Testis (tissue), 3 donors: ENCODE measurements around the gene C15orf61. TPM values are rescaled to one million over a fixed set of nuclear protein-coding genes. Genes with fewer than 3 reads are reported as not detected.

Source experiments
- DNase-seq: peaks from one replicate; pipeline ENCODE4 v3.0.0-alpha.2; 2019
- H3K27ac ChIP-seq, 2 donors: fragments of 200-600 bp; sonication (generic); one replicate each; pipeline ENCODE4 v1.5.1; 2019
- H3K27me3 ChIP-seq: fragments of 200-600 bp; sonication (generic); one replicate; pipeline ENCODE4 v1.5.1; 2019
- H3K36me3 ChIP-seq: fragments of 200-600 bp; sonication (generic); one replicate; pipeline ENCODE4 v1.5.1; 2017; ENCODE audit warnings: low read depth; ENCODE audit errors: missing control alignments
- H3K4me1 ChIP-seq: fragments of 200-600 bp; sonication (generic); one replicate; pipeline ENCODE4 v1.5.1; 2019
- H3K4me3 ChIP-seq, 2 donors: fragments of 200-600 bp; sonication (generic); one replicate each; pipeline ENCODE4 v1.5.1; 2017 to 2019
- H3K9me3 ChIP-seq: fragments of 200-600 bp; sonication (generic); one replicate; pipeline ENCODE4 v1.5.1; 2017
- POLR2A ChIP-seq: fragments of 450-650 bp; IDR thresholded peaks from one replicate; pipeline ENCODE4 v1.6.1; 2017; ENCODE audit warnings: antibody characterized with exemption, mild to moderate bottlenecking, moderate library complexity
- WGBS, 2 donors: methylation state at CpG; one replicate each; pipeline ENCODE4 v1.1.5; 2018; 5-methylcytosine and 5-hydroxymethylcytosine counted together
- intact Hi-C: fragments of 100-400 bp; cut with DNase I; formaldehyde crosslinking; loops from one replicate; pipeline ENCODE4 v1.15.1; 2023; ENCODE audit warnings: low total_unique reads
- polyA plus RNA-seq: library from polyadenylated mRNA; stranded (reverse); fragments of 350-450 nt; fragmentation: Illumina TruSeq; extraction: RNeasy Lipid Tissue Mini Kit (QIAGEN cat#74804); gene quantifications from one replicate; pipeline ENCODE4 v1.2.3, GENCODE V29; 2014; ENCODE audit warnings: low read depth, low replicate concordance; ENCODE audit not compliant: insufficient read depth
- total RNA-seq, 2 donors: library from RNA; depleted of rRNA; stranded (reverse); fragments of >200 nt; gene quantifications; one replicate each; pipeline ENCODE4 v1.2.3, GENCODE V29; 2016
- TF ChIP-seq, protein P1 (sequence below), 3 experiments: fragments of 450-650 bp in 2 of 3; fragments of 200-600 bp in 1 of 3; sonication (generic) in 1 of 3; IDR thresholded peaks; one replicate each; pipeline ENCODE4 v1.5.1; 2016 to 2019; ENCODE audit warnings: antibody characterized with exemption in 3 of 3, mild to moderate bottlenecking in 2 of 3, moderate library complexity in 1 of 3

C15orf61 gene
- total and polyA plus RNA-seq, 3 donors from 2014 or later = 24.9 to 42.8 (median 28.6) TPM

DNA sequence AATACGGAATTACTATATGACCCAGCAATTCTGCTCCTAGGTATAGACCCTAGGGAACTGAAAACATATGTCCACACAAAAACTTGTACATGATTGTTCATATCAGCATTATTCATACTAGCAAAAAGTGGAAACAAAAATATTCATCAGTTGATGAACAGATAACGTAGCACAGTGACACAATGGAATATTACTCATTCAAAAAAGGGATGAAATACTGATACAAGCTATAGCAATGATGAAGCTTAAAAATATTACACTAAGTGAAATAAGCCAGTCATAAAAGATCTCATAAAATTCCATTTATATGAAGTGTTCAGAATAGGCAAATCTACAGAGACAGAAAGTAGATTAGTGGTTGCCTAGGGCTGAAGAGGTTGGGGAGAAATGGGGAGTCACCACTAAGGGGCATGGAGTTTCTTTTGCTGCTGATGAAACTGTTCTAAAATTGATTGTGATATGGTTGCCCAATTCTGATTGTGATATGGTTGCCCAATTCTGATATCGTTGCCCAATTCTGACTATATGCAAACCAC lies 10.5 kb downstream of the C15orf61 start:
- intact Hi-C loops = no loop called here
- no peaks in the 10 kb centered on the region for H3K36me3 ChIP-seq
- DNase-seq = no peak
- no peaks in the 10 kb centered on the region for H3K4me1 ChIP-seq
- 79 to 81% methylated on average over 3 of the region's 3 CpGs for WGBS, 2 donors
- no peak overlapping the region for H3K27ac ChIP-seq
- H3K9me3 ChIP-seq = no peaks in the 10 kb centered on the region
- no peak overlapping the region for H3K4me3 ChIP-seq
- no peak for TF ChIP-seq POLR2A
- TF ChIP-seq, protein P1, sequence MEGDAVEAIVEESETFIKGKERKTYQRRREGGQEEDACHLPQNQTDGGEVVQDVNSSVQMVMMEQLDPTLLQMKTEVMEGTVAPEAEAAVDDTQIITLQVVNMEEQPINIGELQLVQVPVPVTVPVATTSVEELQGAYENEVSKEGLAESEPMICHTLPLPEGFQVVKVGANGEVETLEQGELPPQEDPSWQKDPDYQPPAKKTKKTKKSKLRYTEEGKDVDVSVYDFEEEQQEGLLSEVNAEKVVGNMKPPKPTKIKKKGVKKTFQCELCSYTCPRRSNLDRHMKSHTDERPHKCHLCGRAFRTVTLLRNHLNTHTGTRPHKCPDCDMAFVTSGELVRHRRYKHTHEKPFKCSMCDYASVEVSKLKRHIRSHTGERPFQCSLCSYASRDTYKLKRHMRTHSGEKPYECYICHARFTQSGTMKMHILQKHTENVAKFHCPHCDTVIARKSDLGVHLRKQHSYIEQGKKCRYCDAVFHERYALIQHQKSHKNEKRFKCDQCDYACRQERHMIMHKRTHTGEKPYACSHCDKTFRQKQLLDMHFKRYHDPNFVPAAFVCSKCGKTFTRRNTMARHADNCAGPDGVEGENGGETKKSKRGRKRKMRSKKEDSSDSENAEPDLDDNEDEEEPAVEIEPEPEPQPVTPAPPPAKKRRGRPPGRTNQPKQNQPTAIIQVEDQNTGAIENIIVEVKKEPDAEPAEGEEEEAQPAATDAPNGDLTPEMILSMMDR (IDR thresholded peaks at IDR 0.05) = no peak
- H3K27me3 ChIP-seq = no peaks in the 10 kb centered on the region

DNA sequence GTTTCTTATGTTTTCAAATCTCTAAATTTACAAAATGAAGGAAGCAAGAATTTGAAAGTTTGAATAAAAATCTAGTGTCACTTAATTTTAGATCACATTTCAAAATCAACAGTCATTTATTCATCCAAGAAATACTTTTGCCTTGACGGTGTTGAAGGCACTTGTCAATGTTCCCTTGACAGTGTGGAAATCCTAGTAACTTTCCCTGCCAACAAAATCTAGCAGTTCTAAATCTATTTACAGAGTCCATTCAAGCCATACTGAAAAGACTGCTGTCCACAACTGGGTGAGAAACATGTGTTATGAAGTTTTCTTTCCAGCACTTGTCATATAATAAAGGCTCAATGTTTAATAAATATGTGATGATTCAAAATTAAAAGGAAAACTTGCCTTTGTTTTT lies 12.9 kb downstream of the C15orf61 start:
- Histone ChIP-seq H3K4me3 (no peak overlapping the region), H3K27ac (no peak overlapping the region), H3K27me3 (no peaks in the 10 kb centered on the region), H3K9me3 (no peaks in the 10 kb centered on the region), H3K4me1 (no peaks in the 10 kb centered on the region), H3K36me3 (no peaks in the 10 kb centered on the region)
- TF ChIP-seq, protein P1 (IDR thresholded peaks at IDR 0.05) = no peak
- no peak for TF ChIP-seq POLR2A
- DNase-seq = no peak
- 91 to 92% methylated on average over 1 of the region's 1 CpG for WGBS, 2 donors
- intact Hi-C loops = no loop called here

DNA sequence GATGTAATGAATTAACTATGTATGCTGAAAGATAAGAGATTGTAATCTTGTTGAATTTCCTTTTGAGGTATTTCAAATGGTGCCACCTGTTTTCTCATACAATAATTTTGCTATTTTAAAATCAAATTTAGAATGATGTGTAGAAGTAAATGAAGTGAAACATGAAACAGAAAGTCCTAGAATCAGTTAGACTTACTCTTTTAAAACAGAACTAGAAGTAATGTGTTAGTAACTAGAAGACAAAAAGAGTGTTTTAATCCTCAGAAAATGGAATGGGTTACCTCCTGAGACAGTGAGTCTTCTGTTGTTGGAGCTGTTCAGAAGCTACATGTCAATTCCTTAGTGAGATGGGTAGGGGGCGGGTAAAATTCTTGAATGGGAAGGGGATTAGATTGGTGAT lies 13.4 kb downstream of the C15orf61 start:
- intact Hi-C loops = no loop called here
- no peaks in the 10 kb centered on the region for H3K36me3 ChIP-seq
- H3K27me3 ChIP-seq = no peaks in the 10 kb centered on the region
- 100% methylated on average over 1 of the region's 1 CpG for WGBS, 2 donors
- no peak overlapping the region for H3K27ac ChIP-seq
- H3K9me3 ChIP-seq = no peaks in the 10 kb centered on the region
- no peak for TF ChIP-seq POLR2A
- TF ChIP-seq, protein P1 (IDR thresholded peaks at IDR 0.05) = no peak
- H3K4me1 ChIP-seq = no peaks in the 10 kb centered on the region
- DNase-seq = no peak
- H3K4me3 ChIP-seq = no peak overlapping the region

DNA sequence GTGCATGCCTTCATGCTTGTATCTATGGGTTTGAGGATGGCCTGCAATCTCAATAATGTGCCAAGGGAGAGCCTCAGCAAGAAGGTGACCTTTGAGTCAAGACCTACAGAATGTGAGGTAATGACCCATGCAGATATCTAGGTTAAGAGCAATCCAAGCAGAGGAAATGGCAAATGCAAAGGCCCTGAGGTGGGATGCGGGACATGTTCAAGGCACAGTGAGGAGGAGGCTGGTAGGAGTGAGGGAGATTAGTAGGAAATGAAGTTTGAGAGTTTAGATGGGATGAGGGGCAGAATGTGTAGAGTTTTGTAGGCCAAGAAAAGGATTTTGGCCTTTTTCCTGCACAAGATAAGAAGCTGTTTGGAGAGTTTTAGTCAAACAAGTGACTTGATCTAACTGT lies 16.8 kb downstream of the C15orf61 start:
- WGBS, 2 donors = 94 to 100% methylated on average over 1 of the region's 1 CpG
- TF ChIP-seq POLR2A = no peak
- TF ChIP-seq, protein P1 (IDR thresholded peaks at IDR 0.05) = no peak
- Histone ChIP-seq H3K27ac (no peak overlapping the region), H3K4me3 (no peak overlapping the region), H3K27me3 (no peaks in the 10 kb centered on the region), H3K9me3 (no peaks in the 10 kb centered on the region), H3K36me3 (no peaks in the 10 kb centered on the region), H3K4me1 (no peaks in the 10 kb centered on the region)
- intact Hi-C loops = no loop called here
- no peak for DNase-seq
